ENCODE data around the gene IL13RA1.
"Not testable (repeated sequence)": the region's sequence is repeated elsewhere in the genome, so short reads cannot be mapped to it uniquely, and the experiment has no call there.

IL13RA1 gene

GRCh38 chrX:118694638-118695037, 32.8 kb upstream of the IL13RA1 start:
- H3K4me3 ChIP-seq (ENCODE audit: low read length) = no peak overlapping the region
- TF ChIP-seq CTCF (conservative IDR thresholded peaks at IDR 0.05; ENCODE audit: low read length) = no peak
- peak; percentile 23 for DNase-seq (ENCODE audit: low read depth)

GRCh38 chrX:118698516-118699170, 28.8 kb upstream of the IL13RA1 start:
- DNase-seq (ENCODE audit: low read depth) = peak; percentile 11
- TF ChIP-seq CTCF (conservative IDR thresholded peaks at IDR 0.05; ENCODE audit: low read length) = no peak
- H3K4me3 ChIP-seq (ENCODE audit: low read length) = no peak overlapping the region

GRCh38 chrX:118702741-118703140, 24.7 kb upstream of the IL13RA1 start:
- TF ChIP-seq CTCF (conservative IDR thresholded peaks at IDR 0.05; ENCODE audit: low read length) = no peak
- no peak overlapping the region for H3K4me3 ChIP-seq (ENCODE audit: low read length)
- DNase-seq (ENCODE audit: low read depth) = no peak

- no peak for DNase-seq (ENCODE audit: low read depth)
- TF ChIP-seq CTCF (conservative IDR thresholded peaks at IDR 0.05; ENCODE audit: low read length) = no peak
- no peak overlapping the region for H3K4me3 ChIP-seq (ENCODE audit: low read length)
Observed at GRCh38 chrX:118706681-118707080, 20.7 kb upstream of the IL13RA1 start.

- H3K4me3 ChIP-seq (ENCODE audit: low read length) = no peak overlapping the region
- TF ChIP-seq CTCF (conservative IDR thresholded peaks at IDR 0.05; ENCODE audit: low read length) = no peak
- no peak for DNase-seq (ENCODE audit: low read depth)
Observed at GRCh38 chrX:118714521-118714920, 12.9 kb upstream of the IL13RA1 start.

GRCh38 chrX:118715917-118716316, 11.5 kb upstream of the IL13RA1 start:
- H3K4me3 ChIP-seq (ENCODE audit: low read length); DNase-seq (ENCODE audit: low read depth): not testable (repeated sequence)

GRCh38 chrX:118716833-118717232, 10.6 kb upstream of the IL13RA1 start:
- not testable (repeated sequence) for DNase-seq (ENCODE audit: low read depth)

GRCh38 chrX:118717678-118718391, 9.6 kb upstream of the IL13RA1 start:
- H3K4me3 ChIP-seq (ENCODE audit: low read length) = no peak overlapping the region
- DNase-seq (ENCODE audit: low read depth) = no peak
- TF ChIP-seq CTCF (conservative IDR thresholded peaks at IDR 0.05; ENCODE audit: low read length) = no peak

More at GRCh38 chrX:118716833-118717232, 10.6 kb upstream of the IL13RA1 start:
- H3K4me3 ChIP-seq (ENCODE audit: low read length) = not testable (repeated sequence)
